Colonic mucosa (tissue), 4 donors: ENCODE results near the gene YIPF3. TPM values are rescaled to one million over a fixed set of nuclear protein-coding genes. Genes with fewer than 3 reads are reported as not detected.

ENCODE experiments used
- DNase-seq: peaks from one replicate; pipeline ENCODE4 v3.0.0-alpha.2; 2020
- H3K27ac ChIP-seq: fragments of 200-600 bp; one replicate; pipeline ENCODE4 v1.8.0; 2021
- H3K27me3 ChIP-seq: fragments of 200-600 bp; one replicate; pipeline ENCODE4 v1.8.0; 2021
- H3K36me3 ChIP-seq: fragments of 200-600 bp; one replicate; pipeline ENCODE4 v1.8.0; 2021
- H3K4me1 ChIP-seq: fragments of 200-600 bp; one replicate; pipeline ENCODE4 v1.8.0; 2021; ENCODE audit warnings: mild to moderate bottlenecking
- H3K4me3 ChIP-seq: fragments of 200-600 bp; one replicate; pipeline ENCODE4 v1.8.0; 2021
- H3K9ac ChIP-seq, 2 donors: one replicate each; pipeline ENCODE4 v1.7.0; 2013; ENCODE audit warnings: control low read depth in 2 of 2, low read depth in 2 of 2, low read length in 2 of 2
- H3K9me3 ChIP-seq: fragments of 200-600 bp; one replicate; pipeline ENCODE4 v1.8.0; 2021
- CTCF ChIP-seq: fragments of 200-600 bp; IDR thresholded peaks from one replicate; pipeline ENCODE4 v1.8.0; 2022; ENCODE audit warnings: antibody characterized with exemption, mild to moderate bottlenecking
- intact Hi-C: fragments of 100-400 bp; cut with DNase I; formaldehyde crosslinking; loops from one replicate; pipeline ENCODE4 v1.14.1; 2022
- total RNA-seq, 2 donors: library from RNA; stranded (reverse); fragmentation: NEBNext Ultra II Directional in 1 of 2; extraction: Animal tissue kit (Norgen Biotek cat#: 25700) in 1 of 2; gene quantifications; one replicate each; pipeline ENCODE4 v1.2.1, GENCODE V29; 2021
- donor health status: healthy.
- donor health status: DM: no; HTN: no; CAD: no.
- donor health status: DM: no; HTN: no; CAD: no.

Gene YIPF3
- total RNA-seq, 2 donors from 2014 or later, result 121 to 129 TPM

GRCh38 chr6:43497689-43498088 lies 19.0 kb downstream of the YIPF3 start:
- intact Hi-C loops, result no loop called here
- no peaks in the 10 kb centered on the region for H3K27me3 ChIP-seq
- no peak overlapping the region for H3K27ac ChIP-seq
- H3K36me3 ChIP-seq, result peaks cover 15% of the 10 kb centered on the region
- H3K9me3 ChIP-seq, result no peaks in the 10 kb centered on the region
- TF ChIP-seq CTCF, result no peak
- H3K4me1 ChIP-seq, result no peaks in the 10 kb centered on the region
- no peak overlapping the region for H3K9ac ChIP-seq
- no peak overlapping the region for H3K4me3 ChIP-seq
- DNase-seq, result no peak

- DNase-seq, result no peak
- Histone ChIP-seq H3K36me3 (peaks cover 15% of the 10 kb centered on the region), H3K4me3 (no peak overlapping the region), H3K27ac (no peak overlapping the region), H3K27me3 (no peaks in the 10 kb centered on the region), H3K4me1 (no peaks in the 10 kb centered on the region), H3K9ac (no peak overlapping the region), H3K9me3 (no peaks in the 10 kb centered on the region)
- TF ChIP-seq CTCF, result no peak
- intact Hi-C loops, result no loop called here
Observed at GRCh38 chr6:43497129-43497396, 19.7 kb downstream of the YIPF3 start.

GRCh38 chr6:43496370-43497128 lies 20.2 kb downstream of the YIPF3 start:
- Histone ChIP-seq H3K4me1 (no peaks in the 10 kb centered on the region), H3K9ac (no peak overlapping the region), H3K27me3 (no peaks in the 10 kb centered on the region), H3K36me3 (peaks cover 15% of the 10 kb centered on the region), H3K27ac (no peak overlapping the region), H3K9me3 (no peaks in the 10 kb centered on the region), H3K4me3 (no peak overlapping the region)
- no peak for DNase-seq
- intact Hi-C loops, result no loop called here
- peak; percentile 29 for TF ChIP-seq CTCF

- H3K27me3 ChIP-seq, result no peaks in the 10 kb centered on the region
- intact Hi-C loops, result no loop called here
- no peak for TF ChIP-seq CTCF
- no peaks in the 10 kb centered on the region for H3K4me1 ChIP-seq
- H3K27ac ChIP-seq, result no peak overlapping the region
- H3K36me3 ChIP-seq, result peaks cover 9% of the 10 kb centered on the region
- H3K9ac ChIP-seq, result no peak overlapping the region
- H3K9me3 ChIP-seq, result no peaks in the 10 kb centered on the region
- DNase-seq, result no peak
- H3K4me3 ChIP-seq, result no peak overlapping the region
Observed at GRCh38 chr6:43495409-43495941, 21.3 kb downstream of the YIPF3 start.

GRCh38 chr6:43494766-43495165 lies 22.0 kb downstream of the YIPF3 start:
- intact Hi-C loops, result no loop called here
- H3K4me3 ChIP-seq, result no peak overlapping the region
- no peaks in the 10 kb centered on the region for H3K9me3 ChIP-seq
- peaks cover 7% of the 10 kb centered on the region for H3K36me3 ChIP-seq
- H3K27me3 ChIP-seq, result no peaks in the 10 kb centered on the region
- no peaks in the 10 kb centered on the region for H3K4me1 ChIP-seq
- no peak overlapping the region for H3K9ac ChIP-seq
- no peak for DNase-seq
- no peak for TF ChIP-seq CTCF
- no peak overlapping the region for H3K27ac ChIP-seq
